ENCODE results near the gene TTC9. TPM values are rescaled to one million over a fixed set of nuclear protein-coding genes. Genes with fewer than 3 reads are reported as not detected.

The TTC9 gene
- total and polyA plus RNA-seq, 10 of the 15 experiments (the other 5 are each of a cell fraction or from before 2014, with no cell fraction given), result 0.87 to 15.8 (median 7.8) TPM

DNA sequence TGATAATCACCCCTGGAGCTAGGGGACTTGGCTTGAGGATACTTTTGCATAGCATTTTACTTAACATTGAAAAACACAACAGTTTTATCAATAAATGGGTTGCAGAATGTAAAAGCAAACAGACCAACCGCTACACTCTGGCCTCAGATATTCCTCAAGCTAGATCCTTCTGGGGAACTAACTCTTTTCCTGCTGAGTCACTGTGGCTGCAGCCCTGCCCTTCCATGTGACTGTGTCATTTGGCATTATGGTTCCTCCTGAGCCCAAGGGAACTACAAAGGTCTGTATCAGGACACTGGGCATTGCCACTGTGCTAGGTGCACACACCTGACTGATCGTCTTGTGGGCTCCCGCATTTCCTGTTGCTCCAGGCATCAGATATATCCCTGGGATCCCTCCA lies 56.6 kb downstream of the TTC9 start:
- BruUV-seq (replicated peaks), result no TSS peak
- intact Hi-C loops (cut with micrococcal nuclease; ENCODE audit: unreplicated experiment), result no loop called here
- no peaks in the 10 kb centered on the region for H3K36me3 ChIP-seq (ENCODE audit: control insufficient read depth in 2 of 2, insufficient read depth in 2 of 2, low read length in 1 of 2)
- TF ChIP-seq BRCA1 (IDR thresholded peaks at IDR 0.05; ENCODE audit: low read depth, low read length) (no peak), EZH2 (IDR thresholded peaks at IDR 0.05; ENCODE audit: borderline replicate concordance, control insufficient read depth, low read depth, low read length) (no peak), SIN3A (IDR thresholded peaks at IDR 0.05; ENCODE audit: low read depth, low read length) (no peak), NFXL1 (IDR thresholded peaks at IDR 0.05; ENCODE audit: borderline replicate concordance) (no peak), BMI1 (IDR thresholded peaks at IDR 0.05; ENCODE audit: borderline replicate concordance) (no peak), BHLHE40 (IDR thresholded peaks at IDR 0.05; ENCODE audit: borderline replicate concordance in 1 of 2, low read depth in 2 of 2, low read length in 1 of 2) (no peak), ZNF274 (IDR thresholded peaks at IDR 0.05; ENCODE audit: insufficient read depth, insufficient read length) (no peak), ZNF217 (IDR thresholded peaks at IDR 0.05) (no peak)
- TF ChIP-seq, protein P1, sequence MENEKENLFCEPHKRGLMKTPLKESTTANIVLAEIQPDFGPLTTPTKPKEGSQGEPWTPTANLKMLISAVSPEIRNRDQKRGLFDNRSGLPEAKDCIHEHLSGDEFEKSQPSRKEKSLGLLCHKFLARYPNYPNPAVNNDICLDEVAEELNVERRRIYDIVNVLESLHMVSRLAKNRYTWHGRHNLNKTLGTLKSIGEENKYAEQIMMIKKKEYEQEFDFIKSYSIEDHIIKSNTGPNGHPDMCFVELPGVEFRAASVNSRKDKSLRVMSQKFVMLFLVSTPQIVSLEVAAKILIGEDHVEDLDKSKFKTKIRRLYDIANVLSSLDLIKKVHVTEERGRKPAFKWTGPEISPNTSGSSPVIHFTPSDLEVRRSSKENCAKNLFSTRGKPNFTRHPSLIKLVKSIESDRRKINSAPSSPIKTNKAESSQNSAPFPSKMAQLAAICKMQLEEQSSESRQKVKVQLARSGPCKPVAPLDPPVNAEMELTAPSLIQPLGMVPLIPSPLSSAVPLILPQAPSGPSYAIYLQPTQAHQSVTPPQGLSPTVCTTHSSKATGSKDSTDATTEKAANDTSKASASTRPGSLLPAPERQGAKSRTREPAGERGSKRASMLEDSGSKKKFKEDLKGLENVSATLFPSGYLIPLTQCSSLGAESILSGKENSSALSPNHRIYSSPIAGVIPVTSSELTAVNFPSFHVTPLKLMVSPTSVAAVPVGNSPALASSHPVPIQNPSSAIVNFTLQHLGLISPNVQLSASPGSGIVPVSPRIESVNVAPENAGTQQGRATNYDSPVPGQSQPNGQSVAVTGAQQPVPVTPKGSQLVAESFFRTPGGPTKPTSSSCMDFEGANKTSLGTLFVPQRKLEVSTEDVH (IDR thresholded peaks at IDR 0.05; ENCODE audit: low read depth, partially characterized antibody), result no peak
- TF ChIP-seq, protein P2, sequence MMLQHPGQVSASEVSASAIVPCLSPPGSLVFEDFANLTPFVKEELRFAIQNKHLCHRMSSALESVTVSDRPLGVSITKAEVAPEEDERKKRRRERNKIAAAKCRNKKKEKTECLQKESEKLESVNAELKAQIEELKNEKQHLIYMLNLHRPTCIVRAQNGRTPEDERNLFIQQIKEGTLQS (IDR thresholded peaks at IDR 0.05; ENCODE audit: borderline replicate concordance, extremely low read depth, low read depth, low read length), result no peak
- TF ChIP-seq, protein P3, sequence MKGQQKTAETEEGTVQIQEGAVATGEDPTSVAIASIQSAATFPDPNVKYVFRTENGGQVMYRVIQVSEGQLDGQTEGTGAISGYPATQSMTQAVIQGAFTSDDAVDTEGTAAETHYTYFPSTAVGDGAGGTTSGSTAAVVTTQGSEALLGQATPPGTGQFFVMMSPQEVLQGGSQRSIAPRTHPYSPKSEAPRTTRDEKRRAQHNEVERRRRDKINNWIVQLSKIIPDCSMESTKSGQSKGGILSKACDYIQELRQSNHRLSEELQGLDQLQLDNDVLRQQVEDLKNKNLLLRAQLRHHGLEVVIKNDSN (IDR thresholded peaks at IDR 0.05; ENCODE audit: borderline replicate concordance, extremely low read length, insufficient read depth, low read depth, low read length), result no peak
- TF ChIP-seq, protein P4, sequence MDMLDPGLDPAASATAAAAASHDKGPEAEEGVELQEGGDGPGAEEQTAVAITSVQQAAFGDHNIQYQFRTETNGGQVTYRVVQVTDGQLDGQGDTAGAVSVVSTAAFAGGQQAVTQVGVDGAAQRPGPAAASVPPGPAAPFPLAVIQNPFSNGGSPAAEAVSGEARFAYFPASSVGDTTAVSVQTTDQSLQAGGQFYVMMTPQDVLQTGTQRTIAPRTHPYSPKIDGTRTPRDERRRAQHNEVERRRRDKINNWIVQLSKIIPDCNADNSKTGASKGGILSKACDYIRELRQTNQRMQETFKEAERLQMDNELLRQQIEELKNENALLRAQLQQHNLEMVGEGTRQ (IDR thresholded peaks at IDR 0.05; ENCODE audit: borderline replicate concordance, low read depth, low read length), result no peak
- WGBS (ENCODE audit: insufficient coverage, insufficient replicate concordance, low lambda C conversion rate, missing lambda C conversion rate), result 98% methylated on average over 3 of the region's 3 CpGs
- H3K4me1 ChIP-seq (ENCODE audit: control insufficient read depth, insufficient read depth, low read length), result no peaks in the 10 kb centered on the region
- H3K9ac ChIP-seq (ENCODE audit: control insufficient read depth, insufficient read depth, low read length), result no peak overlapping the region
- ATAC-seq (no peak), DNase-seq (ENCODE audit: low read depth, low spot score) (no peak), FAIRE-seq (no peak)
- ChIA-PET RAD21 (ENCODE audit: unreplicated experiment) (interaction anchor here (0.9 kb wide), 1 partner anchor 28 kb away, joined by 3 read pairs; no protein-coding TSS in a partner anchor), POLR2A (interaction anchor here (0.6 to 2.1 kb wide), 3 partner anchors 9 to 61 kb away, joined by 3 to 8 read pairs (median 3); no protein-coding TSS in a partner anchor), CTCF (interaction anchor here (1.0 to 1.3 kb wide), 2 partner anchors 9 to 11 kb away, joined by 5 to 6 read pairs; no protein-coding TSS in a partner anchor), SMC1A (ENCODE audit: uncharacterized antibody, unreplicated experiment) (interaction anchor here (1.4 to 2.1 kb wide), 3 partner anchors 9 to 29 kb away, joined by 3 to 6 read pairs (median 4); no protein-coding TSS in a partner anchor)
- no peak overlapping the region for H3K27ac ChIP-seq (ENCODE audit: control insufficient read depth, insufficient read depth)
- H4K20me1 ChIP-seq (ENCODE audit: control insufficient read depth, insufficient read depth), result no peaks in the 10 kb centered on the region
- H3K4me2 ChIP-seq (ENCODE audit: control insufficient read depth, insufficient read depth), result no peak overlapping the region
- H3K79me2 ChIP-seq (ENCODE audit: control insufficient read depth, insufficient read depth, low read length), result no peaks in the 10 kb centered on the region
- H2AFZ ChIP-seq (ENCODE audit: control insufficient read depth, low read depth, low read length), result no peak overlapping the region
- H3K9me3 ChIP-seq (replicated peaks; ENCODE audit: control insufficient read depth, insufficient read depth, low read length), result no peaks in the 10 kb centered on the region
- in situ Hi-C loops (cut with MboI), result no loop called here
- no peak overlapping the region for H3K4me3 ChIP-seq
- no peaks in the 10 kb centered on the region for H3K27me3 ChIP-seq (replicated peaks in 1 of 2; ENCODE audit: control insufficient read depth in 2 of 2, insufficient read depth in 2 of 2, low read length in 1 of 2)

All from GM12878 (cell line).